Measurements from ENCODE around the gene TAF8.

TAF8 gene

DNA sequence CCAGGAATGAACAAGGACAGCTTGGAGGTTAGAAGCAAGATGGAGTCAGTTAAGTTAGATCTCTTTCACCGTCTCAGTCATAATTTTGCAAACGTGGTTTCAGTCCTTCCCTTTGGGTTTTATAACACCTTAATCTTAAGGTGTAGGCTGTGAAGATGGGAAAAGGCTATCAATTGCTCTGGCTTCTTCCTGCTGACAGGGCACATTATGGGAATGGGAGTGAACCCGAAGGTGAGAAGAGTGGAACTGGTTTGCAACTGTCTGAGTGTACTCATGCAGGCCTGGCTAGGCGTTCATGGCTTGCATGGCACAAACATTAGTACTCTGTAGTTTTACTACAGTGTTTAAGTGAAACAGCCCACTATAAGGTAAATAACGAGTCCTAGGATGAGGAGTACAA is 9.4 kb downstream of the TAF8 start:
- DNase-seq (ENCODE audit: low spot score): no peak

DNA sequence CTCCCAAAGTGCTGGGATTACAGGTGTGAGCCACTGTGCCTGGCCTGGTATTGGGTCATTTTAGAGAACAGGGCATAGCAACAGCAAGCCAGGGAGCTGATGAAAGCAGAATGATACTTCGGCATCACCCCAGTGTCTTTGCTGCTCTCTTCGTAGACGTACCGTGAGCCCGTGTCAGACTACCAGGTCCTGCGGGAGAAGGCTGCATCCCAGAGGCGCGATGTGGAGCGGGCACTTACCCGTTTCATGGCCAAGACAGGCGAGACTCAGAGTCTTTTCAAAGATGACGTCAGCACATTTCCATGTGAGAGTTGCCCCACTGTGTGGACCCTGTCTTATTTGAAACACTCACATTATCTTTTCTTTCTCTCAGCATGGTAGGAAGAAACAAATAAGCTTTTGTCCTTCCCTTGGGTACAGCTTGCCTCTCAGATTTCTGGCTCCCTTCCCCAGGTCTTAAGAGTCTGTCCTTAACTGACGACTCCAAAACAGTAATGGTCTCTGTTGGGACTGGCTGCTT is 15.9 kb downstream of the TAF8 start:
- no peak for DNase-seq (ENCODE audit: low spot score)

DNA sequence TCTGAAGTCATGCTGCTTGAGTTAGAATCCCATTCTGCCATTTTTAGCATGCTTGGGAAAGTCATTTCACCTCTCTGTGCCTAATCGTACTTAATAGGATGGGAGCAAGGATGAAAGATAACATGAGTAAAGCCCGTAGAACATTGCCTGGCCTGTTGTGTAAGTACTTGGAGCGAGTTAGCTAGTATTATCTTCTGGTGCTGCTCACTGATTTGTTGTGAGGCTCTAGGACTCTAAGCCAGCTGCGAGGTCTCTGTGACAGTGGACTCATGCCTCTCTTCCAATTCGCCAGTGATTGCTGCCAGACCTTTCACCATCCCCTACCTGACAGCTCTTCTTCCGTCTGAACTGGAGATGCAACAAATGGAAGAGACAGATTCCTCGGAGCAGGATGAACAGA is 17.8 kb downstream of the TAF8 start:
- DNase-seq (ENCODE audit: low spot score): no peak

- no peak for DNase-seq (ENCODE audit: low spot score)
Measured at GRCh38 chr6:42068872-42069522, 18.7 kb downstream of the TAF8 start.

DNA sequence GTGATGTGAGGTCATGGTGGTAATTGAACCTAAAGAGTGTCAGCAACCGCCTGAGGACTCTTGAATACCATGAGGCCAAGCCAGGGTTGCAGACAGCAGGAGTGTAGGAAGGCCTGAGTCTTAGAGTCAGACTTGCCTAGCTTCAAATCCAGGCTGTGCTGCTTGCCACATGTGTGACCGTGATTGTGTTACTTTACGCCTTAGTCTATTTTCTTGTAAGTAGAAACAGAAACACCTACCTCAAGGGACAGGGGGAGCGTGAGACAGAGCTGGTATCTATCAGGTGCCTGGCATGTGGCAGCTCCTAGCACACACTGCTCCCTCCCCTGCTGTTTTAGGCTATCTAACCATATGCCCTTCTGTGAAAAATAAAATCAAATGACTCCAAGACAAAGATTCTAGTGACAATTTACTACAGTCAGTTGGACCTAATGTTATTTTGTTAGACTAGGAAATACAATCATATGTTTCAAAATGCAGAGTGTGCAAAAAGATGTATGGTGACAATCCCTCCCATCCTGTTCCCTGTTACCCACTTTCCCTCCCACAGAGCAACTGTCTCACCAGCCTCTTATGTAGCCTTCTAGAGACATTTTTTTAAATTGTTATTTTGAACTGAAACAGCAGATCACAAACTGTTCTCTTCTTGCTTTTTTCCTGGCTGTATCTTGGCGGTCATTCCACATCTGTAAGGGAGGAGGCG is 21.7 kb downstream of the TAF8 start:
- no peak for DNase-seq (ENCODE audit: low spot score)

DNA sequence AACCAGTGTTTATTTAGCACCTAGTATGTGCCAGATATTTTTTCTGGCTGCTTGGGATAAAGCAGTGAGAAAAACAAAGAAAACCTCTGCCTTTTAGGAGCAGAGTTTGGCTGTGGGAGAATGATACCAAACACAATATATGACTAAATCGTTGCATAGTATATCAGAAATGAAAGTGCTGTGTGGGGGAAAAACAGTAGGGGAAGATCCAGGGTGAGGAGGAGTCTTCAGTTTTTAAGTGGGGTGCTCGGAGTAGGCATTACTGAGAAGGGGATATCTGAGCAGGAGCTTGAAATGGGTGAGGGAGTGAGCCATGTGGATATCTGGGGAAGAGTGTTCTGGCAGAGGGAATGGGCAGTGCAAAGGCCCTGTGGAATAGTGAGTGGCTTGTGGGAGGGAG is 23.0 kb downstream of the TAF8 start:
- DNase-seq (ENCODE audit: low spot score): no peak

DNA sequence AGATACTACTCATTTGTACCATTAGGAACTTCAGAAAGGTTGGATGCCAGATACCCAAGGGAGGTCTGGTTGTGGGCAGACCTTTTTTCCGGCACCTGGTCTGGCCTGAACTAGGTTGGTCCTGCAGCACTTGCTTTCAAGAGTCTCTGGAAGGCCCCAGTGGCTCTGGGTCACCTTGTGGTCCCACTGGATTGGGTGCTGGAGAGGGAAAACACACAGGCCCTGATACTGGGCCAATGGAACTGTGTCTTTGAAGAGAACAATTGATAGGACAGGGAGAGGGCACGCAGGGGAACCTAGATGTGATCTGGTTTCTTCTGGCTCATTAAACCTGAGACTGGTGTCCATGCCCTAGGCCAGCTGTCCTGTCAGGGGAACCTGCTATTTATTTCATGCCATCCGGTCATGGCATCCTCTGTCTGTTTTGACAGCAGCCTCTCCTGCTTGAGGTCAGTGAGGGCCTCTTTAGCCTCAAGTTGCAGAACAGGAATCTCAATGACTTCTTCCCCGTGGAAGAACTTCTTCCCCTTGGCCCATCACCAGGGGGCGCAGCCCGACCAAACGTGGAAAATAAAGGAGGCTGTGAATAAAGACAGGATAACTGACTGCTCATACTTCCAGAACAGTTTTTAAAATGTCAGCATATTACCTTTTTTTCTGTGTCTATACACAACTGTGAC is 25.0 kb downstream of the TAF8 start:
- peak; percentile 39 for DNase-seq (ENCODE audit: low spot score)

- DNase-seq (ENCODE audit: low spot score): peak; percentile 9
Measured at GRCh38 chr6:42078386-42078785, 28.1 kb downstream of the TAF8 start.

DNA sequence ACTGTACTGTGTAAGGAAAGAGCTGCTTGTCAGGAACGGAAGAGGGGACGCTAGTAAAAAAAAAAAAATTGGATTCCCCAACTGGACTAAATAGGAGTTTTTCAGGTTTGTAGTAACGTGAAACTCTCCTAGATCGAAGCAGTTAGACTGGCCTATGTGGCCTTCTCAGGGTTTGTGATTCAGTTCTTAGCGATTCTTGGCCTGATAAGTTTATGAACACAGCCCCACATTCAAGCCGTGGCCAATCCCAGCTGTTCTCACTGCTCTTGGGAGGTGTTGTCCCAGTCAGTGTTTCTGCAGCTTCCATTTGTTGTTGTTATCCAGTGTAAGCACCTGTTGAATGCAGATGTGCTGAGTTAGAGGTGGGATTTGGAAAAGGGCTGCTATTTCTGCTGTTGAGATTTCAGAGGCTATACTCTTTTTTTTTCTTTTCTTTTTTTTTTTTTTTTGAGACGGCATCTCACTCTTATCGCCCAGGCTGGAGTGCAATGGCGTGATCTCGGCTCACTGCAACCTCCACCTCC is 29.7 kb downstream of the TAF8 start:
- DNase-seq (ENCODE audit: low spot score): no peak

- no peak for DNase-seq (ENCODE audit: low spot score)
Measured at GRCh38 chr6:42083530-42083929, 33.2 kb downstream of the TAF8 start.

DNA sequence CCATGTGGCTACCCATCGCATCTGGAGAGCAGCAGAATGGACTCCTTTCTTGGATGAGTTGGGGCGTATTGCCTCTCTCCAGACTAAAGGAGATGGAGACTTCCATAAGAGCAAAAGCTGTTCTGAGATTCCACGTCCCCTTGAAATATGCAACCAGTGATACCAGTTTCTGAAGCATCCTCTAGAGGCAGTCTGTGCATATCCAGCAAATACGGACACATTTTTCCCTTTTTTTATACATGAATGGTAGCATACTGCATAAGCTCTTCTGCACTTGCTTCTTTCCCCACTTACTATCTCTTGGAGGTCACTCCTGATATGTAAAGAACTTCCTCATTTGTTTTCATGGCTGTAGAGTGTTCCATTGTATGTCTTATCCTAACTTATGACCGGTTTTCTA is 34.6 kb downstream of the TAF8 start:
- DNase-seq (ENCODE audit: low spot score): no peak

- no peak for DNase-seq (ENCODE audit: low spot score)
Measured at GRCh38 chr6:42086046-42087035, 36.0 kb downstream of the TAF8 start.

DNA sequence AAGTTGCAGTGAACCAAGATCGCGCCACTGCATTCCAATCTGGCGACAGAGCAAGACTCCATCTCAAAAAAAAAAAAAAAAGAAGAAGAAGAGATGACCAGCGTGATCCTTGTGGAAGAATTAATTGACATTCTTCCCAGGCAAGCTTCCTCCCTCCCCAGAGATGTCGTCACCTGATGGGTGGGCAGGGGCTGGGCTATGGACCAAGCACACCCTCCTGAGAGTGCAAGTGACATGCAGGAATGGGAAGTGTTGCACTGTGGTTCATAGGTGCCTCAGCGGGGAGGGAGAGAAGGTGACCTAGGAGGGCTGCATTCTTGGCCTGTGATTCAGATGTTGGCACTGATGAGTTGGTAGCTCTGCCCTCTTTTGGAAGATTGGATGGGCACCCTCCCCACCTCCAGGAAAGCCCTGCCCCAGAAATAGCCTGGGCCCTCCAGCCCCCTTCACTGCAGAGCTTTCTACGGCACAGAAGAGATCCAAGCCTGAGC is 37.8 kb downstream of the TAF8 start:
- DNase-seq (ENCODE audit: low spot score): no peak

- DNase-seq (ENCODE audit: low spot score): no peak
Measured at GRCh38 chr6:42090819-42091717, 40.7 kb downstream of the TAF8 start.

- DNase-seq (ENCODE audit: low spot score): no peak
Measured at GRCh38 chr6:42091718-42092023, 41.3 kb downstream of the TAF8 start.

GRCh38 chr6:42093582-42094329 is 43.4 kb downstream of the TAF8 start:
- DNase-seq (ENCODE audit: low spot score): no peak

DNA sequence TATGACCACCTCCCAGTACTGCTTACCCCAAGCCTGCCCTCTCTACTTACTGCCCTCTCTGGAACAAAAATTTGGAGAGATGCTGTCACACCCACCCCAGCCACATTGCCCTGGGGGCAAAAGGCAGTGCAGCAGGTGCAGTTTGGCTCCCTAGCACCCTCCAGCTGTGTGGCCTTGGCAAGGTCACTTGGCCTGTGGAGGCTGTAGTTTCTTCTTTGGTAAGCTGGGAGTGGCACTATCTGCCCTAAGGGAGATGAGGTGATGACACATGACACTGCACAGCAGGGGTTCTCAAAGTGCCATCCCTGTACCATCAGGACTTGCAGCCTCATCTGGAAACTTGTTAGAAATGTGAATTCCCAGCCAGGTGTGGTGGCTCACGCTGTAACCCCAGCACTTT is 44.8 kb downstream of the TAF8 start:
- DNase-seq (ENCODE audit: low spot score): no peak

DNA sequence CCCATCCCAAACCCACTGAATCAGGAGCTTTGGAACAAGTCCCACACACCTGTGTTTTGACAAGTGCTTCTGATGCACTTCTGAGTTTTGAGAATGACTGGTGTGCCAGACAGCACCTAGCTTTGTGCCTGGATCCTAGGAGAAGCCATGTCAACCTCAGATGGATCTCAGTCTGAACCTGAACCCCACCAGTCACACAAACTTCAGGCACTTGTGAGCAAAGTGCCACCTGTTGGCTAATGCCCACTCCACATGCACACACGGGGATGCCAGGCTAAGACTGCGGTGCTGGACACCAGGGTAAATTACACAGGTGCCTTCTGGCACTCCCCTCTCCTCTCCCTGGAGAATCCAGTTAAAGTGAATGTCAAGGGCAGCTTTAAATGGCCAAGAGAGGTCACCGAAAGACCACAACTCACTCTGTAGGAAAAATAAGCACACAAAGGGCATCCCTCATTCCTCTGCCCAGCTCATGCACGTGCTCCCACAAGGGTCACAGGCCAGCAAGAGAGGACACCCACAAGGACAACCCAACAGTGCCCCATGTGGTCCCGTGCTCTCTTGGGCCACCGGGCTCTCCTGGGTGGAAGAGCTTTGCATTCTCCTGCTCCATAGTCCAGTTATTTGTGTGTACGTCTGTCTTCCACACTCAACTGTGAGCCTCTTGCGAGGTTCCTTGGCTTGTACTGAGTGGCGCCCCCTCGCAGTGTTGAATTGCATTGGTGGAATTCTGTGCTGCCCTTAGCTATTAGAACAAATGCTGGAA is 45.6 kb downstream of the TAF8 start:
- no peak for DNase-seq (ENCODE audit: low spot score)

Data from globus pallidus (tissue), 1 donor.